PC-9 (cell line): ENCODE results near the gene ZNF33B. TPM values are rescaled to one million over a fixed set of nuclear protein-coding genes. Genes with fewer than 3 reads are reported as not detected.

Experiments used
- BruUV-seq: library from RNA; stranded (reverse); fragments of 400-500 nt; replicated peaks from 2 replicates; lab custom pipeline; 2021; lab: Mats Ljungman, UMichigan
- CTCF ChIA-PET: fragments of 300-600 bp; sonication (Branson Sonifier 250); formaldehyde crosslinking; loops from one replicate; lab custom pipeline; 2022; ENCODE audit warnings: antibody characterized with exemption; lab: Charles Lee
- POLR2A ChIA-PET: fragments of 300-600 bp; sonication (Branson Sonifier 250); formaldehyde crosslinking; loops from one replicate; lab custom pipeline; 2022; ENCODE audit warnings: antibody characterized with exemption; ENCODE audit not compliant: unreplicated experiment; lab: Charles Lee
- DNase-seq, 2 experiments: peaks; one replicate each; pipeline versions ENCODE4 v3.0.0 to v3.0.0-alpha.2; 2015 to 2022; ENCODE audit warnings: mixed read lengths in 1 of 2
- H2AFZ ChIP-seq: fragments of 200-600 bp; sonication (generic); 2 replicates; pipeline ENCODE4 v1.8.1; 2017; ENCODE audit warnings: antibody characterized with exemption
- H3F3A ChIP-seq: fragments of 200-600 bp; sonication (generic); 2 replicates; pipeline ENCODE4 v1.8.1; 2017; ENCODE audit warnings: antibody characterized with exemption, mild to moderate bottlenecking, low read depth; ENCODE audit not compliant: insufficient read depth
- H3K27ac ChIP-seq: fragments of 200-600 bp; sonication (generic); 2 replicates; pipeline ENCODE4 v1.6.1; 2016; ENCODE audit warnings: mixed run types
- H3K27me3 ChIP-seq: fragments of 200-600 bp; sonication (generic); 2 replicates; pipeline ENCODE4 v1.6.1; 2016; ENCODE audit warnings: low read depth, mixed run types; ENCODE audit not compliant: insufficient read depth
- H3K36me3 ChIP-seq: fragments of 200-600 bp; sonication (generic); 2 replicates; pipeline ENCODE4 v1.6.1; 2016; ENCODE audit warnings: low read depth, mixed run types
- H3K4me1 ChIP-seq: fragments of 200-600 bp; sonication (generic); replicated peaks from 2 replicates; pipeline ENCODE4 v1.6.1; 2016; ENCODE audit warnings: mixed run types; ENCODE audit not compliant: insufficient read depth
- H3K4me2 ChIP-seq: fragments of 200-600 bp; sonication (generic); 2 replicates; pipeline ENCODE4 v1.6.1; 2017; ENCODE audit warnings: mixed run types
- H3K4me3 ChIP-seq: fragments of 200-600 bp; sonication (generic); 2 replicates; pipeline ENCODE4 v1.6.1; 2016; ENCODE audit warnings: mixed run types
- H3K79me2 ChIP-seq: fragments of 200-600 bp; sonication (generic); 2 replicates; pipeline ENCODE4 v1.6.1; 2017; ENCODE audit warnings: low read depth, mixed run types
- H3K9me2 ChIP-seq: fragments of 200-600 bp; sonication (generic); 2 replicates; pipeline ENCODE4 v1.8.1; 2017; ENCODE audit warnings: mild to moderate bottlenecking; ENCODE audit not compliant: insufficient read depth
- H3K9me3 ChIP-seq: fragments of 200-600 bp; sonication (generic); 2 replicates; pipeline ENCODE4 v1.8.1; 2016; ENCODE audit warnings: low read depth; ENCODE audit not compliant: insufficient read depth
- H4K20me1 ChIP-seq: fragments of 200-600 bp; sonication (generic); 2 replicates; pipeline ENCODE4 v1.8.1; 2017; ENCODE audit not compliant: insufficient read depth
- CTCF ChIP-seq: fragments of 200-600 bp; sonication (generic); conservative IDR thresholded peaks from 2 replicates; pipeline ENCODE4 v1.6.1; 2017; ENCODE audit warnings: mixed run types, antibody characterized with exemption, mild to moderate bottlenecking, moderate library complexity
- EZH2 ChIP-seq: fragments of 200-600 bp; sonication (generic); IDR thresholded peaks from 2 replicates; pipeline ENCODE4 v1.8.0; 2017; ENCODE audit warnings: antibody characterized with exemption, low read depth
- intact Hi-C: fragments of 100-400 bp; cut with micrococcal nuclease; formaldehyde crosslinking; loops from one replicate; pipeline ENCODE4 v1.10.0; 2022; ENCODE audit not compliant: unreplicated experiment
- total RNA-seq: library from RNA; stranded (reverse); gene quantifications from 2 replicates; pipeline ENCODE4 v1.2.3, GENCODE V29; 2021

ZNF33B gene
- total RNA-seq, 1 experiment from 2014 or later: 28.4 TPM

- no TSS peak for BruUV-seq
- Histone ChIP-seq H3K27ac (no peak overlapping the region), H3K4me1 (no peaks in the 10 kb centered on the region), H3K79me2 (no peaks in the 10 kb centered on the region), H4K20me1 (no peaks in the 10 kb centered on the region), H3K4me3 (no peak overlapping the region), H3K9me2 (no peaks in the 10 kb centered on the region), H2AFZ (no peak overlapping the region), H3K36me3 (peaks cover 19% of the 10 kb centered on the region), H3K27me3 (no peaks in the 10 kb centered on the region), H3K9me3 (peaks cover 39% of the 10 kb centered on the region), H3K4me2 (no peak overlapping the region), H3F3A (peaks cover 6% of the 10 kb centered on the region; the same call in 1 of the 2 replicates)
- ChIA-PET POLR2A (no interaction called here), CTCF (no interaction called here)
- intact Hi-C loops: no loop called here
- no peak for TF ChIP-seq EZH2
- no peak for TF ChIP-seq CTCF
- DNase-seq: no peak
Observed at GRCh38 chr10:42543840-42544372, 94.5 kb downstream of the ZNF33B start.

Other genes starting within 250 kb of the ZNF33B start
- gene BMS1, start 144.2 kb upstream of the ZNF33B start, total RNA-seq: 16.3 and 20.0 TPM in 2 replicates